Right lobe of liver (tissue), 4 donors: ENCODE results near the gene ZC3H12C.

ENCODE experiments used
- POLR2A ChIP-seq: fragments of 450-650 bp; IDR thresholded peaks from one replicate; pipeline ENCODE4 v1.6.1; 2017; ENCODE audit warnings: antibody characterized with exemption, mild to moderate bottlenecking
- TF ChIP-seq, protein P1 (sequence below), 4 donors: fragments of 200-600 bp in 3 of 4; fragments of 450-650 bp in 1 of 4; IDR thresholded peaks; one replicate each; pipeline versions ENCODE4 v1.5.1 to v1.8.0; 2016 to 2022; ENCODE audit warnings: antibody characterized with exemption in 4 of 4, mild to moderate bottlenecking in 2 of 4
- donor health status: DM: no; HTN: no; CAD: no.
- donor health status: DM: no; HTN: no; CAD: no.
- donor health status: DM: no; HTN: yes; CAD: no.

GRCh38 chr11:110152199-110152598, 59.0 kb downstream of the ZC3H12C start:
- TF ChIP-seq, protein P1, sequence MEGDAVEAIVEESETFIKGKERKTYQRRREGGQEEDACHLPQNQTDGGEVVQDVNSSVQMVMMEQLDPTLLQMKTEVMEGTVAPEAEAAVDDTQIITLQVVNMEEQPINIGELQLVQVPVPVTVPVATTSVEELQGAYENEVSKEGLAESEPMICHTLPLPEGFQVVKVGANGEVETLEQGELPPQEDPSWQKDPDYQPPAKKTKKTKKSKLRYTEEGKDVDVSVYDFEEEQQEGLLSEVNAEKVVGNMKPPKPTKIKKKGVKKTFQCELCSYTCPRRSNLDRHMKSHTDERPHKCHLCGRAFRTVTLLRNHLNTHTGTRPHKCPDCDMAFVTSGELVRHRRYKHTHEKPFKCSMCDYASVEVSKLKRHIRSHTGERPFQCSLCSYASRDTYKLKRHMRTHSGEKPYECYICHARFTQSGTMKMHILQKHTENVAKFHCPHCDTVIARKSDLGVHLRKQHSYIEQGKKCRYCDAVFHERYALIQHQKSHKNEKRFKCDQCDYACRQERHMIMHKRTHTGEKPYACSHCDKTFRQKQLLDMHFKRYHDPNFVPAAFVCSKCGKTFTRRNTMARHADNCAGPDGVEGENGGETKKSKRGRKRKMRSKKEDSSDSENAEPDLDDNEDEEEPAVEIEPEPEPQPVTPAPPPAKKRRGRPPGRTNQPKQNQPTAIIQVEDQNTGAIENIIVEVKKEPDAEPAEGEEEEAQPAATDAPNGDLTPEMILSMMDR (IDR thresholded peaks at IDR 0.05) = no peak
- TF ChIP-seq POLR2A = no peak
